HEK293T (cell line): ENCODE data around the gene S100A3.

ENCODE experiments used
- BHLHE40 ChIP-seq: fragments of 450-650 bp; IDR thresholded peaks from 2 replicates; pipeline ENCODE4 v1.6.1; 2016; ENCODE audit warnings: mild to moderate bottlenecking, moderate library complexity, borderline replicate concordance
- FOXK2 ChIP-seq: fragments of 450-650 bp; IDR thresholded peaks from 2 replicates; pipeline ENCODE4 v1.6.1; 2016; ENCODE audit warnings: mild to moderate bottlenecking
- SUZ12 ChIP-seq: fragments of 450-650 bp; IDR thresholded peaks from 2 replicates; pipeline ENCODE4 v1.6.1; 2016; ENCODE audit warnings: mild to moderate bottlenecking

- no peak for TF ChIP-seq BHLHE40
- TF ChIP-seq FOXK2: no peak
- no peak for TF ChIP-seq SUZ12
Measured at GRCh38 chr1:153549741-153550397, 811 bp upstream of the S100A3 start.
